LNCaP clone FGC (cell line): ENCODE measurements around the gene B4GALNT3.

Experiments
- DNase-seq: peaks from one replicate; pipeline ENCODE4 v3.0.0-alpha.2; 2011; ENCODE audit warnings: low read depth
- H3K4me3 ChIP-seq: 2 replicates; pipeline ENCODE4 v1.5.1; 2011; ENCODE audit warnings: mild to moderate bottlenecking, low read depth, low read length, control low read depth
- TF ChIP-seq, protein P1 (sequence below): IDR thresholded peaks from 2 replicates; pipeline ENCODE4 v1.5.1; 2012; ENCODE audit warnings: mild to moderate bottlenecking; ENCODE audit not compliant: control insufficient read depth, insufficient read depth; ENCODE audit errors: extremely low read depth

The B4GALNT3 gene

DNA sequence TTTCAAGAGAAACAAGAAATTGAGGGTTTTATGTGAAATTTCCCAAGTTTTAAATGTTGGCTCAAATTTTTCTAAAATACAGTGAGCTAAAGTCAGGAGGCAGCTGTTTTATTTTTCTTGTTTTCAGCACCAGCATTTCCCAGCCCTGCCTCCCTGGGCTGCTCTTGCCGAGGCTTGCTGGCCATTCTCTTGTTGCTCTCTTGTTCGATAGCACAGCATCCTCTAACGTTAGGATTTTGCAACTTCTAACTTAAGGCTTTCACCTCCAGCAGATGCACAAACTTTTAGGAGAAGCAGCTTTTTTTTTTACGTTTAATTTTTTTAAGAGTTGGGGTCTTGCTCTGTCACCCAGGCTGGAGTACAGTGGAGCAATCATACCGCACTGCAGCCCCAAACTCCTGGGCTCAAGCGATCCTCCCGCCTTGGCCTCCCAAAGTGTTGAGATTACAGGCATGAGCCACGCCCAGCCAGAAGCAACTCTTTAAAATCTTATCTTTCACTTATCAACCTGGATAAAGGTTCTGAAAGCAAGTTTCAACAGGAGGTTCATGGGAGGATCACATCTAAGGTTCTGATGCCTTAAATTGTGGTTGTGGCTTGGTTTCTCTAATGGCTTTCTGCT is 40.2 kb downstream of the B4GALNT3 start:
- DNase-seq = no peak
- H3K4me3 ChIP-seq = no peak overlapping the region
- TF ChIP-seq, protein P1, sequence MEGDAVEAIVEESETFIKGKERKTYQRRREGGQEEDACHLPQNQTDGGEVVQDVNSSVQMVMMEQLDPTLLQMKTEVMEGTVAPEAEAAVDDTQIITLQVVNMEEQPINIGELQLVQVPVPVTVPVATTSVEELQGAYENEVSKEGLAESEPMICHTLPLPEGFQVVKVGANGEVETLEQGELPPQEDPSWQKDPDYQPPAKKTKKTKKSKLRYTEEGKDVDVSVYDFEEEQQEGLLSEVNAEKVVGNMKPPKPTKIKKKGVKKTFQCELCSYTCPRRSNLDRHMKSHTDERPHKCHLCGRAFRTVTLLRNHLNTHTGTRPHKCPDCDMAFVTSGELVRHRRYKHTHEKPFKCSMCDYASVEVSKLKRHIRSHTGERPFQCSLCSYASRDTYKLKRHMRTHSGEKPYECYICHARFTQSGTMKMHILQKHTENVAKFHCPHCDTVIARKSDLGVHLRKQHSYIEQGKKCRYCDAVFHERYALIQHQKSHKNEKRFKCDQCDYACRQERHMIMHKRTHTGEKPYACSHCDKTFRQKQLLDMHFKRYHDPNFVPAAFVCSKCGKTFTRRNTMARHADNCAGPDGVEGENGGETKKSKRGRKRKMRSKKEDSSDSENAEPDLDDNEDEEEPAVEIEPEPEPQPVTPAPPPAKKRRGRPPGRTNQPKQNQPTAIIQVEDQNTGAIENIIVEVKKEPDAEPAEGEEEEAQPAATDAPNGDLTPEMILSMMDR = no peak

DNA sequence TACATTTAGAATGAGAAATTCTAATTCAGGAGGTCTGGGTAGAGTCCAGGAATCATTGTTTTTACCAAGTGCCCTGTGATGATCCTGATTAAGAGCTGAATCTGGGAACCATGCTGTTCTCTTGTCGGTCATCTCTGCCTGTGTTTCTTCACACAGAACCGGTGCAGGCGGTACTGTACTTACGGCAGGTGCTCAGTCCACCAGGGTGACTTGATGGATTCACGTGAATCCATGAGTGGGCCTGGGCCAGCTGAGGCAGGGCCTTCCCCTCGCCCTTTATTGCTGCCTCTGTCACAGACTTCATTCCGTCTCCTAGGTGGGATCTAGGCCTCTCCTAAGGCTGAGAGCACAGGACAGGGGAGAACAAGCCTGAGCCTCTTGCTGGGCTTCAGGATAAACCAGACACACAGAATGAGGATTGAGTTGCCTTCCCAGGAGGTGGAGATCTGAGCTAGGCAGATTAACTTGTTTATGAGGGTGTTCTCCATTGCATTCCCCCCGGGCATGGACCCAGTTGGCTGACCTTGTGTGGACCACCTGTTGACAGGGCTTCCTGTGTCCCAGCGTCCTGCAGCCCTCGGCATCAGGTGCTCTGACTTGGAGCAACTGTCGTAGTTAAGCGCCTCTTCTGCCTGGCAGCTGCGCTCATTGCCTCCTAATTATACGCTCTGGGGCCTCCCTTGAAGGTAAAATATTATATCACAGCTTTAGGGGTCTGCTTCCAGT is 42.1 kb downstream of the B4GALNT3 start:
- TF ChIP-seq, protein P1 = no peak
- no peak overlapping the region for H3K4me3 ChIP-seq
- no peak for DNase-seq

DNA sequence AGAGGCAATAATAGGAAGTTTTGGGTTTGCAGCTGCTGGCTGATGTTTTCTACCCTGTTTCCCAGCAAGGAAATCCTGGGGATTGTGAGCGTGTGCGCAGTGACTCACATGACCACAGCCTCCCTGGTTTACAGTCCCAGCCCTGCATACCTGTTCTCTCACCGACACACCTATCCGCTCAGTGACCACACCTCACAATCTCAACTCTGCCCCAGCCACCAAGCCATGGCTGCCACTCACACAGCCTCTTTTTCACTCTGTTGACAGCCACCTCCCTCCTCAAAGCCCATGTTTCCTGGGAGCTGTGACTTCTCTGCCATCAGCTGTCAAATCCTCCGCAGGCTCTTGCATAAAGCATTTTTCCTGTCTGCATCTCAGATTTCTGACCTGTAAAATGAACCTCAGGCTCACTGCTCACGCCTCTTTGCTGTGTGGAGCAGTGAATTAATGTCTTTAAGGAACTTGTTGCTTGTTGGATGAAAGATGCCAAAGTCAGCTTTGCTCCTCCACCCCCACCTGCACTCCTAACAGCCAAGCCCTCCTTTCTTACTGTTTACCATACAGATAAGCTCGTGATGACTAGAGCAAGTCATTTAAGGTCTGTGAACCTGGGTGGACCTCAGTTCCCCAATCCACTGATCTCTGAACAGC is 43.5 kb downstream of the B4GALNT3 start:
- no peak overlapping the region for H3K4me3 ChIP-seq
- DNase-seq = no peak
- TF ChIP-seq, protein P1 = no peak

DNA sequence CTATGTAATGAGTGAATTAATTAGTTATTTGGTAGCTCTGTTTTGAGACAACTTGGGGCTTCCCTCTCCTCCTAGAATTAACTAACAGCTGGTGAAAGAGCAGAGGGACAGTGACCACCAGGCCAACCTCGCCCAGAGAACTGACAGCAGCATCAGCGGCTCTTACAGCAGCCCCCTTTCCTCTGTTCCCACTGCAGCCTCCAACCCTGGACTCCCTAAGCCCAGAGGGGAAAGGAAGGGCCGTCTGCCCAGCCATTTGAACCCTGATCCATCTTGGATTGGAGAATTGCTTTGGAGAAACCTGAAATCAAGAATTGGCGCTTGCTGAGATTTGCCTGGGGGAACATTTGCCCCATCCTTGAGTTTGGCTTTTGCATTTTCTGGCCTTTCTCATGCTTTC is 45.5 kb downstream of the B4GALNT3 start:
- H3K4me3 ChIP-seq = no peak overlapping the region
- no peak for DNase-seq
- TF ChIP-seq, protein P1 = no peak

DNA sequence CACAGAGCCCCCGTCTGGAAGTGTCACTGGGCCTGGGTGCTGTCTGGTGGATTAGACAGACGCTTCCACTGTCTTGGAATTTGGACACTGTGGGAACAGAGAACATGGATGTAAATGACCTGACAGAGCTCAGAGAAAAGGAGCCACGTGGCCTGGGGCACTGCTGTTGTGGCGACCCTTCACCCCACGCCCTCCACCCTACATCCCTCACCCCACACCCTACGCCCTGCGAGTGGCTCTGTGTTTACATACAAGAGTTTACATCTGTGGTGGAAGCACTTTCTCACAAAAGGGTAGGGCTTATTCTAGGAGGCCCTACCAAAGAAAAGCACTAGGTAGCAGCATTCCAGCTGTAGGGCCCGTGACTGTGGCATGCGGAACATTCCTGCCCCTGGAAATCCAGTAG is 47.7 kb downstream of the B4GALNT3 start:
- TF ChIP-seq, protein P1 = no peak
- H3K4me3 ChIP-seq = no peak overlapping the region
- no peak for DNase-seq

DNA sequence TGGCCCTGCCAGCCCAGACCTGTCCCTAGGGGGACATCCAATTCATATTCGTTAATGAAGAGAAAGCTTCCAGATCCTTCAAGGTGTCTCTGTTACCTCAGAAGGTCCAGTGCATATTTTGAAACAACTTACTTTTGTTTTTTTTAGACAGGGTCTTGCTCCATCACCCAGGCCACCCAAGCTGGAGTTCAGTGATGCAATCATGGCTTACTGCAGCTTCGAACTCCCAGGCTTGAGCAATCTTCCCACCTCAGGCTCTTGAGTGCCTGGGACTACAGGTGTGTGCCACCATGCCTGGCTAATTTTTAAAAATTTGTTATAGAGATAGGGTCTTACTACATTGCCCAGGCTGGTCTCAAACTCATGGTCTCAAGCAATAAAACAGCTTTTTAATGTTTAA is 48.4 kb downstream of the B4GALNT3 start:
- DNase-seq = no peak
- no peak overlapping the region for H3K4me3 ChIP-seq
- TF ChIP-seq, protein P1 = no peak
